GM23248 (cell line): Measurements from ENCODE around the gene TNFRSF18.

Experiments used
- EZH2 ChIP-seq: fragments of 200-600 bp; sonication (generic); IDR thresholded peaks from 2 replicates; pipeline ENCODE4 v1.6.1; 2018; ENCODE audit warnings: antibody characterized with exemption, mild to moderate bottlenecking; ENCODE audit not compliant: insufficient read depth, poor library complexity, severe bottlenecking
- EZH2phosphoT487 ChIP-seq: fragments of 200-600 bp; sonication (generic); IDR thresholded peaks from 2 replicates; pipeline ENCODE4 v1.6.1; 2018; ENCODE audit warnings: antibody characterized with exemption, moderate library complexity, mild to moderate bottlenecking, low read depth; ENCODE audit not compliant: insufficient read depth

GRCh38 chr1:1153874-1154273 lies 52.5 kb downstream of the TNFRSF18 start:
- TF ChIP-seq EZH2phosphoT487 (no peak), EZH2 (no peak)
